Measurements from ENCODE around the gene HAPSTR1. TPM values are rescaled to one million over a fixed set of nuclear protein-coding genes. Genes with fewer than 3 reads are reported as not detected.

The HAPSTR1 gene
- total RNA-seq, 2 experiments from 2014 or later: 52.3 to 63.8 TPM

- CTCF ChIA-PET: interaction anchor here (1.3 to 3.9 kb wide), 2 partner anchors 8 to 85 kb away, joined by 3 to 22 read pairs; no protein-coding TSS in a partner anchor
- Mint-ChIP-seq H3K27me3 (no peaks in the 10 kb centered on the region), H3K4me1 (peaks cover 50% of the 10 kb centered on the region), H3K27ac (peak overlapping the region; percentile 96), H3K4me3 (peak overlapping the region; percentile 89), H3K9me3 (ENCODE audit: low read depth) (no peaks in the 10 kb centered on the region), H3K36me3 (peaks cover 53% of the 10 kb centered on the region)
- ATAC-seq (no peak), DNase-seq (no peak)
Observed at GRCh38 chr16:9094011-9094846, 2.8 kb downstream of the HAPSTR1 start.

GRCh38 chr16:9095171-9095570 is 3.7 kb downstream of the HAPSTR1 start:
- Mint-ChIP-seq H3K27ac (no peak overlapping the region), H3K4me1 (peaks cover 54% of the 10 kb centered on the region), H3K4me3 (peak overlapping the region; percentile 89), H3K36me3 (peaks cover 62% of the 10 kb centered on the region), H3K9me3 (ENCODE audit: low read depth) (no peaks in the 10 kb centered on the region), H3K27me3 (no peaks in the 10 kb centered on the region)
- DNase-seq (no peak), ATAC-seq (no peak)
- CTCF ChIA-PET: no interaction called here

- DNase-seq: no peak
- no peak for ATAC-seq
- H3K36me3 Mint-ChIP-seq: peaks cover 67% of the 10 kb centered on the region
- peaks cover 59% of the 10 kb centered on the region for H3K4me1 Mint-ChIP-seq
- no peaks in the 10 kb centered on the region for H3K27me3 Mint-ChIP-seq
- no peaks in the 10 kb centered on the region for H3K9me3 Mint-ChIP-seq (ENCODE audit: low read depth)
- CTCF ChIA-PET: no interaction called here
- H3K27ac Mint-ChIP-seq: peak overlapping the region; percentile 79
- peak overlapping the region; percentile 63 for H3K4me3 Mint-ChIP-seq
Observed at GRCh38 chr16:9095656-9096397, 4.4 kb downstream of the HAPSTR1 start.

- H3K9me3 Mint-ChIP-seq (ENCODE audit: low read depth): no peaks in the 10 kb centered on the region
- CTCF ChIA-PET: interaction anchor here (1.5 kb wide), 1 partner anchor 87 kb away, joined by 4 read pairs; no protein-coding TSS in a partner anchor
- peak; percentile 15 for DNase-seq
- peak overlapping the region; percentile 7 for H3K4me3 Mint-ChIP-seq
- no peak for ATAC-seq
- H3K27me3 Mint-ChIP-seq: no peaks in the 10 kb centered on the region
- peaks cover 74% of the 10 kb centered on the region for H3K36me3 Mint-ChIP-seq
- H3K27ac Mint-ChIP-seq: peak overlapping the region; percentile 8
- H3K4me1 Mint-ChIP-seq: peaks cover 64% of the 10 kb centered on the region
Observed at GRCh38 chr16:9096416-9096952, 5.0 kb downstream of the HAPSTR1 start.

GRCh38 chr16:9097266-9098219 is 6.1 kb downstream of the HAPSTR1 start:
- Mint-ChIP-seq H3K27me3 (no peaks in the 10 kb centered on the region), H3K9me3 (ENCODE audit: low read depth) (no peaks in the 10 kb centered on the region), H3K4me1 (peaks cover 74% of the 10 kb centered on the region), H3K36me3 (peaks cover 83% of the 10 kb centered on the region), H3K4me3 (peak overlapping the region; percentile 19), H3K27ac (peak overlapping the region; percentile 66)
- no peak for ATAC-seq
- peak; percentile 34 for DNase-seq
- CTCF ChIA-PET: interaction anchor here (1.3 to 1.5 kb wide), 2 partner anchors 11 to 89 kb away, joined by 4 read pairs; no protein-coding TSS in a partner anchor

GRCh38 chr16:9098377-9099090 is 7.1 kb downstream of the HAPSTR1 start:
- Mint-ChIP-seq H3K4me1 (peaks cover 82% of the 10 kb centered on the region), H3K27ac (peak overlapping the region; percentile 83), H3K9me3 (ENCODE audit: low read depth) (no peaks in the 10 kb centered on the region), H3K4me3 (peak overlapping the region; percentile 19), H3K36me3 (peaks cover 83% of the 10 kb centered on the region), H3K27me3 (no peaks in the 10 kb centered on the region)
- DNase-seq: peak; percentile 18
- CTCF ChIA-PET: no interaction called here
- no peak for ATAC-seq

GRCh38 chr16:9099131-9099625 is 7.7 kb downstream of the HAPSTR1 start:
- peaks cover 83% of the 10 kb centered on the region for H3K36me3 Mint-ChIP-seq
- CTCF ChIA-PET: no interaction called here

GRCh38 chr16:9102379-9102778 is 10.9 kb downstream of the HAPSTR1 start:
- DNase-seq (peak; percentile 21), ATAC-seq (peak; percentile 2)
- Mint-ChIP-seq H3K4me1 (peaks cover 92% of the 10 kb centered on the region), H3K4me3 (peak overlapping the region; percentile 68), H3K9me3 (ENCODE audit: low read depth) (no peaks in the 10 kb centered on the region), H3K36me3 (peaks cover 88% of the 10 kb centered on the region), H3K27me3 (no peaks in the 10 kb centered on the region), H3K27ac (peak overlapping the region; percentile 90)
- CTCF ChIA-PET: interaction anchor here (1.2 to 3.1 kb wide), 7 partner anchors 10 to 166 kb away, joined by 3 to 22 read pairs (median 7); partner anchors contain the start of gene HAPSTR1

More at GRCh38 chr16:9099131-9099625, 7.7 kb downstream of the HAPSTR1 start:
- Mint-ChIP-seq H3K27ac (peak overlapping the region; percentile 83), H3K4me1 (peaks cover 86% of the 10 kb centered on the region), H3K9me3 (ENCODE audit: low read depth) (no peaks in the 10 kb centered on the region), H3K4me3 (peak overlapping the region; percentile 52), H3K27me3 (no peaks in the 10 kb centered on the region)
- DNase-seq (peak; percentile 47), ATAC-seq (peak; percentile 32)

GRCh38 chr16:9102943-9103342 is 11.5 kb downstream of the HAPSTR1 start:
- H3K36me3 Mint-ChIP-seq: peaks cover 88% of the 10 kb centered on the region
- no peaks in the 10 kb centered on the region for H3K9me3 Mint-ChIP-seq (ENCODE audit: low read depth)
- DNase-seq (peak; percentile 59), ATAC-seq (peak; percentile 76)
- peaks cover 92% of the 10 kb centered on the region for H3K4me1 Mint-ChIP-seq
- peak overlapping the region; percentile 68 for H3K4me3 Mint-ChIP-seq
- no peaks in the 10 kb centered on the region for H3K27me3 Mint-ChIP-seq
- peak overlapping the region; percentile 90 for H3K27ac Mint-ChIP-seq
- CTCF ChIA-PET: interaction anchor here (1.2 to 3.1 kb wide), 8 partner anchors 11 to 167 kb away, joined by 3 to 22 read pairs (median 6); partner anchors contain the start of gene HAPSTR1

- Mint-ChIP-seq H3K36me3 (peaks cover 86% of the 10 kb centered on the region), H3K4me1 (peaks cover 88% of the 10 kb centered on the region), H3K27me3 (no peaks in the 10 kb centered on the region), H3K9me3 (ENCODE audit: low read depth) (no peaks in the 10 kb centered on the region), H3K27ac (peak overlapping the region; percentile 90), H3K4me3 (peak overlapping the region; percentile 68)
- ATAC-seq (no peak), DNase-seq (no peak)
- CTCF ChIA-PET: interaction anchor here (1.2 to 3.1 kb wide), 7 partner anchors 11 to 167 kb away, joined by 3 to 22 read pairs (median 6); partner anchors contain the start of gene HAPSTR1
Observed at GRCh38 chr16:9103546-9103945, 12.1 kb downstream of the HAPSTR1 start.

- no peaks in the 10 kb centered on the region for H3K9me3 Mint-ChIP-seq (ENCODE audit: low read depth)
- H3K4me1 Mint-ChIP-seq: peaks cover 87% of the 10 kb centered on the region
- H3K36me3 Mint-ChIP-seq: peaks cover 88% of the 10 kb centered on the region
- ATAC-seq: no peak
- no peak for DNase-seq
- no peaks in the 10 kb centered on the region for H3K27me3 Mint-ChIP-seq
- CTCF ChIA-PET: no interaction called here
- no peak overlapping the region for H3K27ac Mint-ChIP-seq
- H3K4me3 Mint-ChIP-seq: no peak overlapping the region
Observed at GRCh38 chr16:9105189-9105588, 13.7 kb downstream of the HAPSTR1 start.
